Esophagus muscularis mucosa (tissue), 4 donors: ENCODE data around the gene JARID2. TPM values are rescaled to one million over a fixed set of nuclear protein-coding genes. Genes with fewer than 3 reads are reported as not detected.

Source experiments
- DNase-seq: peaks from one replicate; pipeline ENCODE4 v3.0.0-alpha.2; 2017; ENCODE audit errors: extremely low spot score
- H3K27ac ChIP-seq, 4 donors: fragments of 200-600 bp; sonication (generic); replicated peaks in 1 of 4; 1 replicate in 3 of 4; 2 replicates in 1 of 4; pipeline ENCODE4 v1.5.1; 2016 to 2019; ENCODE audit warnings: mild to moderate bottlenecking in 1 of 4
- H3K27me3 ChIP-seq, 4 donors: fragments of 200-600 bp; sonication (generic); one replicate each; pipeline versions ENCODE4 v1.5.1 to v1.6.0; 2016 to 2019
- H3K36me3 ChIP-seq, 4 donors: fragments of 200-600 bp; sonication (generic); one replicate each; pipeline ENCODE4 v1.5.1; 2016 to 2019
- H3K4me1 ChIP-seq, 4 donors: fragments of 200-600 bp; sonication (generic); one replicate each; pipeline ENCODE4 v1.5.1; 2016 to 2019
- H3K4me3 ChIP-seq, 4 donors: fragments of 200-600 bp; sonication (generic); 1 replicate in 2 of 4; 2 replicates in 2 of 4; pipeline ENCODE4 v1.5.1; 2016 to 2019; ENCODE audit warnings: mild to moderate bottlenecking in 4 of 4, moderate library complexity in 1 of 4
- H3K9me3 ChIP-seq, 4 donors: fragments of 200-600 bp; sonication (generic); 1 replicate in 3 of 4; 2 replicates in 1 of 4; pipeline ENCODE4 v1.5.1; 2016 to 2019
- EP300 ChIP-seq: sonication (generic); formaldehyde crosslinking; IDR thresholded peaks from one replicate; pipeline ENCODE4 v1.6.1; 2017; ENCODE audit warnings: antibody characterized with exemption
- POLR2A ChIP-seq: fragments of 450-650 bp; IDR thresholded peaks from one replicate; pipeline ENCODE4 v1.6.1; 2017; ENCODE audit warnings: antibody characterized with exemption, moderate library complexity, mild to moderate bottlenecking, low read depth
- POLR2AphosphoS5 ChIP-seq, 2 donors: sonication (generic); formaldehyde crosslinking; IDR thresholded peaks; one replicate each; pipeline ENCODE4 v1.6.1; 2017; ENCODE audit warnings: antibody characterized with exemption in 2 of 2
- WGBS: methylation state at CpG from one replicate; pipeline ENCODE4 v1.1.5; 2018; 5-methylcytosine and 5-hydroxymethylcytosine counted together
- intact Hi-C: fragments of 100-400 bp; cut with DNase I; formaldehyde crosslinking; loops from one replicate; pipeline ENCODE4 v1.15.1; 2023
- total RNA-seq, 4 donors: library from RNA; depleted of rRNA; stranded (reverse); fragments of >200 nt; gene quantifications; one replicate each; pipeline versions ENCODE4 v1.1.0 to v1.2.1, GENCODE V29; 2016
- TF ChIP-seq, protein P1 (sequence below), 3 experiments: fragments of 200-600 bp in 2 of 3; fragments of 450-650 bp in 1 of 3; sonication (generic) in 2 of 3; IDR thresholded peaks; one replicate each; pipeline ENCODE4 v1.5.1; 2017 to 2019; ENCODE audit warnings: antibody characterized with exemption in 3 of 3, mild to moderate bottlenecking in 2 of 3, moderate library complexity in 1 of 3

The JARID2 gene
- total RNA-seq, 4 donors from 2014 or later: 5.8 to 10.4 (median 8.1) TPM

DNA sequence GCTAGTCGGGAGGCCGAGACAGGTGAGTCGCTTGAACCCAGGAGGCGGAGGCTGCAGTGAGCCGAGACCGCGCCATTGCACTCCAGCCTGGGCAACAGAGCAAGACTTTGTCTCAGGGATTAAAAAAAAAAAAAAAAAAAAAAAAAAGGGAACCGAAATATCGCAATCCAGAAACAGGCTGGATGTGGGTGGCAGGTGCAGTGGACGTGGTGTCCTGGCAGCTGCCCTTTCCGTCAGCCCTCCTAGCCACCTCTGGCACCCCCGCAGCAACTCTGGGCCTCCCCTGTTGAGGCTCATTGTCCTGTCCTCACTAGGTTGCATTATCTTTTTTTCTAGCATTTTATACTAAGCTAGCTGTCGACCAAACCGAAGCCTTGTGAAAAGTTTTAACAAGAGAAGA is 303.5 kb downstream of the JARID2 start:
- Histone ChIP-seq H3K4me1 (peaks cover 15 to 38% (median 26%) of the 10 kb centered on the region in 4 donors), H3K27me3 (no peaks in the 10 kb centered on the region), H3K36me3 (no peaks in the 10 kb centered on the region), H3K27ac (no peak overlapping the region), H3K9me3 (no peaks in the 10 kb centered on the region), H3K4me3 (no peak overlapping the region)
- intact Hi-C loops: no loop called here
- WGBS: 84% methylated on average over 14 of the region's 14 CpGs
- TF ChIP-seq EP300 (no peak), POLR2A (no peak), POLR2AphosphoS5 (IDR thresholded peaks at IDR 0.05) (no peak)
- TF ChIP-seq, protein P1, sequence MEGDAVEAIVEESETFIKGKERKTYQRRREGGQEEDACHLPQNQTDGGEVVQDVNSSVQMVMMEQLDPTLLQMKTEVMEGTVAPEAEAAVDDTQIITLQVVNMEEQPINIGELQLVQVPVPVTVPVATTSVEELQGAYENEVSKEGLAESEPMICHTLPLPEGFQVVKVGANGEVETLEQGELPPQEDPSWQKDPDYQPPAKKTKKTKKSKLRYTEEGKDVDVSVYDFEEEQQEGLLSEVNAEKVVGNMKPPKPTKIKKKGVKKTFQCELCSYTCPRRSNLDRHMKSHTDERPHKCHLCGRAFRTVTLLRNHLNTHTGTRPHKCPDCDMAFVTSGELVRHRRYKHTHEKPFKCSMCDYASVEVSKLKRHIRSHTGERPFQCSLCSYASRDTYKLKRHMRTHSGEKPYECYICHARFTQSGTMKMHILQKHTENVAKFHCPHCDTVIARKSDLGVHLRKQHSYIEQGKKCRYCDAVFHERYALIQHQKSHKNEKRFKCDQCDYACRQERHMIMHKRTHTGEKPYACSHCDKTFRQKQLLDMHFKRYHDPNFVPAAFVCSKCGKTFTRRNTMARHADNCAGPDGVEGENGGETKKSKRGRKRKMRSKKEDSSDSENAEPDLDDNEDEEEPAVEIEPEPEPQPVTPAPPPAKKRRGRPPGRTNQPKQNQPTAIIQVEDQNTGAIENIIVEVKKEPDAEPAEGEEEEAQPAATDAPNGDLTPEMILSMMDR (IDR thresholded peaks at IDR 0.05): no peak
- no peak for DNase-seq

GRCh38 chr6:15550546-15551123 is 304.8 kb downstream of the JARID2 start:
- Histone ChIP-seq H3K4me3 (no peak overlapping the region), H3K27me3 (no peaks in the 10 kb centered on the region), H3K27ac (no peak overlapping the region), H3K9me3 (no peaks in the 10 kb centered on the region), H3K36me3 (no peaks in the 10 kb centered on the region), H3K4me1 (peaks cover 19 to 40% (median 26%) of the 10 kb centered on the region in 4 donors)
- DNase-seq: no peak
- no peak for TF ChIP-seq POLR2AphosphoS5 (IDR thresholded peaks at IDR 0.05)
- TF ChIP-seq EP300: no peak
- no peak for TF ChIP-seq POLR2A
- TF ChIP-seq, protein P1 (IDR thresholded peaks at IDR 0.05): no peak
- intact Hi-C loops: no loop called here
- whole genome bisulfite sequencing: 100% methylated on average over 2 of the region's 2 CpGs

GRCh38 chr6:15551262-15551661 is 305.4 kb downstream of the JARID2 start:
- Histone ChIP-seq H3K4me1 (peaks cover 22 to 41% (median 26%) of the 10 kb centered on the region in 4 donors), H3K27me3 (no peaks in the 10 kb centered on the region), H3K36me3 (no peaks in the 10 kb centered on the region), H3K27ac (no peak overlapping the region), H3K9me3 (no peaks in the 10 kb centered on the region), H3K4me3 (no peak overlapping the region)
- intact Hi-C loops: no loop called here
- no peak for TF ChIP-seq POLR2AphosphoS5 (IDR thresholded peaks at IDR 0.05)
- TF ChIP-seq EP300: no peak
- TF ChIP-seq, protein P1 (IDR thresholded peaks at IDR 0.05): no peak
- TF ChIP-seq POLR2A: no peak
- 90% methylated on average over 7 of the region's 7 CpGs for WGBS
- DNase-seq: no peak

DNA sequence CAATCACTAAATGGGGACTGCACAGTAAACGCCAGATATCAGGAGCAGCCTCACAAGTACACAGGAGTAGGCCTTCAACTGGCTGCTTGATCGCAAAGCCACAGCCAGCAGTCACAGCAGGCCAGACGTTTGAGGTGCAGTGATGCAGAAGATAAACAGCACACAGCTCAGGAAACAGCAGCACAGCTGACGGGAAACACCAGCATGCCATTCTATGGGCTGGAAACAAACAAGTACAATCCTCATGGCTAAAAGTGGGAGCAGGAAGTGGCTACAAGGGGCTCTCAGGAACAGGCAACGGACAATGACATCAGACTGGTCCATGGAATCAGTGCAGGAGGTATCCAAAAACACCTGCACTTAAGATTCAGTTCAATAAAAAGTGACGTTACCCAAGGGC is 305.9 kb downstream of the JARID2 start:
- H3K27me3 ChIP-seq: no peaks in the 10 kb centered on the region
- peak in 1 of 2 donors; percentile 37 for TF ChIP-seq POLR2AphosphoS5 (IDR thresholded peaks at IDR 0.05)
- TF ChIP-seq, protein P1 (IDR thresholded peaks at IDR 0.05): no peak
- no peak for DNase-seq
- H3K4me1 ChIP-seq: peaks cover 22 to 41% (median 25%) of the 10 kb centered on the region in 4 donors
- H3K36me3 ChIP-seq: no peaks in the 10 kb centered on the region
- 63% methylated on average over 5 of the region's 6 CpGs for WGBS
- peak overlapping the region in 1 of 4 donors; percentile 9 for H3K27ac ChIP-seq
- intact Hi-C loops: no loop called here
- no peak overlapping the region for H3K4me3 ChIP-seq
- H3K9me3 ChIP-seq: no peaks in the 10 kb centered on the region

- Histone ChIP-seq H3K27ac (no peak overlapping the region), H3K9me3 (no peaks in the 10 kb centered on the region), H3K4me3 (no peak overlapping the region), H3K27me3 (no peaks in the 10 kb centered on the region), H3K36me3 (no peaks in the 10 kb centered on the region), H3K4me1 (peaks cover 14 to 32% (median 23%) of the 10 kb centered on the region in 4 donors)
- DNase-seq: no peak
- 89% methylated on average over 2 of the region's 2 CpGs for WGBS
- intact Hi-C loops: no loop called here
- TF ChIP-seq EP300: no peak
- no peak for TF ChIP-seq POLR2AphosphoS5 (IDR thresholded peaks at IDR 0.05)
- TF ChIP-seq POLR2A: no peak
- TF ChIP-seq, protein P1 (IDR thresholded peaks at IDR 0.05): no peak
These were observed 307.2 kb downstream of the JARID2 start for GRCh38 chr6:15553031-15553430.
